Activated gamma-delta T cell (primary cell): Measurements from ENCODE around the gene CCDC85C.

ENCODE experiments used
- DNase-seq: peaks from one replicate; lab custom pipeline; 2025; lab: John Stamatoyannopoulos, UW

Gene CCDC85C

GRCh38 chr14:99630202-99630601 lies 26.2 kb upstream of the CCDC85C start:
- no peak for DNase-seq

GRCh38 chr14:99628887-99629618 lies 25.0 kb upstream of the CCDC85C start:
- DNase-seq: peak; percentile 39

- DNase-seq: no peak
Measured at GRCh38 chr14:99627510-99628381, 23.7 kb upstream of the CCDC85C start.

GRCh38 chr14:99627100-99627499 lies 23.1 kb upstream of the CCDC85C start:
- DNase-seq: no peak

GRCh38 chr14:99626041-99626648 lies 22.1 kb upstream of the CCDC85C start:
- no peak for DNase-seq

GRCh38 chr14:99625476-99625875 lies 21.5 kb upstream of the CCDC85C start:
- no peak for DNase-seq

GRCh38 chr14:99624971-99625370 lies 21.0 kb upstream of the CCDC85C start:
- no peak for DNase-seq

GRCh38 chr14:99624024-99624423 lies 20.0 kb upstream of the CCDC85C start:
- no peak for DNase-seq

- DNase-seq: no peak
Measured at GRCh38 chr14:99621948-99622347, 17.9 kb upstream of the CCDC85C start.

- DNase-seq: no peak
Measured at GRCh38 chr14:99619835-99620834, 16.1 kb upstream of the CCDC85C start.

GRCh38 chr14:99616832-99617800 lies 13.1 kb upstream of the CCDC85C start:
- no peak for DNase-seq

GRCh38 chr14:99615497-99616157 lies 11.6 kb upstream of the CCDC85C start:
- DNase-seq: no peak

- no peak for DNase-seq
Measured at GRCh38 chr14:99612738-99613330, 8.8 kb upstream of the CCDC85C start.

- DNase-seq: no peak
Measured at GRCh38 chr14:99612071-99612737, 8.2 kb upstream of the CCDC85C start.

GRCh38 chr14:99611646-99612045 lies 7.6 kb upstream of the CCDC85C start:
- DNase-seq: no peak

GRCh38 chr14:99609245-99610170 lies 5.5 kb upstream of the CCDC85C start:
- no peak for DNase-seq

- DNase-seq: no peak
Measured at GRCh38 chr14:99608591-99608990, 4.6 kb upstream of the CCDC85C start.

- no peak for DNase-seq
Measured at GRCh38 chr14:99606359-99606758, 2.4 kb upstream of the CCDC85C start.
